ENCODE data around the gene MICOS13.

The MICOS13 gene

GRCh38 chr19:5654931-5655330, 25.4 kb downstream of the MICOS13 start:
- H3K4me1 ChIP-seq: no peaks in the 10 kb centered on the region
- no peak for DNase-seq (ENCODE audit: low spot score in 2 of 2)
- H3K4me3 ChIP-seq: no peak overlapping the region
- no peaks in the 10 kb centered on the region for H3K27me3 ChIP-seq (ENCODE audit: low read depth)
- no peaks in the 10 kb centered on the region for H3K9me3 ChIP-seq
- peaks cover 96% of the 10 kb centered on the region for H3K36me3 ChIP-seq (replicated peaks)
- in situ Hi-C loops (cut with MboI; ENCODE audit: low sequenced_read_pairs): no loop called here

- peaks cover 91% of the 10 kb centered on the region for H3K36me3 ChIP-seq (replicated peaks)
- no peaks in the 10 kb centered on the region for H3K4me1 ChIP-seq
- no peaks in the 10 kb centered on the region for H3K9me3 ChIP-seq
- in situ Hi-C loops (cut with MboI; ENCODE audit: low sequenced_read_pairs): no loop called here
- no peaks in the 10 kb centered on the region for H3K27me3 ChIP-seq (ENCODE audit: low read depth)
- no peak for DNase-seq (ENCODE audit: low spot score in 2 of 2)
- H3K4me3 ChIP-seq: no peak overlapping the region
Observed at GRCh38 chr19:5652261-5652660, 28.1 kb downstream of the MICOS13 start.

- H3K4me3 ChIP-seq: no peak overlapping the region
- H3K27me3 ChIP-seq (ENCODE audit: low read depth): no peaks in the 10 kb centered on the region
- no peaks in the 10 kb centered on the region for H3K4me1 ChIP-seq
- no peaks in the 10 kb centered on the region for H3K9me3 ChIP-seq
- in situ Hi-C loops (cut with MboI; ENCODE audit: low sequenced_read_pairs): no loop called here
- H3K36me3 ChIP-seq (replicated peaks): peaks cover 91% of the 10 kb centered on the region
- DNase-seq (ENCODE audit: low spot score in 2 of 2): no peak
Observed at GRCh38 chr19:5651361-5651760, 29.0 kb downstream of the MICOS13 start.

GRCh38 chr19:5648464-5648863, 31.9 kb downstream of the MICOS13 start:
- no peaks in the 10 kb centered on the region for H3K9me3 ChIP-seq
- no peak overlapping the region for H3K4me3 ChIP-seq
- H3K4me1 ChIP-seq: no peaks in the 10 kb centered on the region
- no peak for DNase-seq (ENCODE audit: low spot score in 2 of 2)
- peaks cover 93% of the 10 kb centered on the region for H3K36me3 ChIP-seq (replicated peaks)
- in situ Hi-C loops (cut with MboI; ENCODE audit: low sequenced_read_pairs): no loop called here
- no peaks in the 10 kb centered on the region for H3K27me3 ChIP-seq (ENCODE audit: low read depth)

- Histone ChIP-seq H3K9me3 (no peaks in the 10 kb centered on the region), H3K4me1 (no peaks in the 10 kb centered on the region), H3K27me3 (ENCODE audit: low read depth) (no peaks in the 10 kb centered on the region), H3K4me3 (no peak overlapping the region), H3K36me3 (replicated peaks) (peaks cover 90% of the 10 kb centered on the region)
- DNase-seq (ENCODE audit: low spot score in 2 of 2): no peak
- in situ Hi-C loops (cut with MboI; ENCODE audit: low sequenced_read_pairs): no loop called here
Observed at GRCh38 chr19:5646703-5647102, 33.6 kb downstream of the MICOS13 start.

GRCh38 chr19:5645409-5645808, 34.9 kb downstream of the MICOS13 start:
- in situ Hi-C loops (cut with MboI; ENCODE audit: low sequenced_read_pairs): no loop called here

GRCh38 chr19:5644037-5644436, 36.3 kb downstream of the MICOS13 start:
- Histone ChIP-seq H3K9me3 (no peaks in the 10 kb centered on the region), H3K4me3 (no peak overlapping the region), H3K36me3 (replicated peaks) (peaks cover 75% of the 10 kb centered on the region), H3K4me1 (no peaks in the 10 kb centered on the region), H3K27me3 (ENCODE audit: low read depth) (no peaks in the 10 kb centered on the region)
- in situ Hi-C loops (cut with MboI; ENCODE audit: low sequenced_read_pairs): no loop called here
- no peak for DNase-seq (ENCODE audit: low spot score in 2 of 2)

More at GRCh38 chr19:5645409-5645808, 34.9 kb downstream of the MICOS13 start:
- Histone ChIP-seq H3K9me3 (no peaks in the 10 kb centered on the region), H3K4me3 (no peak overlapping the region), H3K27me3 (ENCODE audit: low read depth) (no peaks in the 10 kb centered on the region), H3K36me3 (replicated peaks) (peaks cover 85% of the 10 kb centered on the region), H3K4me1 (no peaks in the 10 kb centered on the region)
- DNase-seq (ENCODE audit: low spot score in 2 of 2): no peak

GRCh38 chr19:5643060-5643459, 37.3 kb downstream of the MICOS13 start:
- H3K4me1 ChIP-seq: no peaks in the 10 kb centered on the region
- DNase-seq (ENCODE audit: low spot score in 2 of 2): no peak
- H3K27me3 ChIP-seq (ENCODE audit: low read depth): no peaks in the 10 kb centered on the region
- H3K9me3 ChIP-seq: no peaks in the 10 kb centered on the region
- peaks cover 70% of the 10 kb centered on the region for H3K36me3 ChIP-seq (replicated peaks)
- in situ Hi-C loops (cut with MboI; ENCODE audit: low sequenced_read_pairs): no loop called here
- H3K4me3 ChIP-seq: no peak overlapping the region

GRCh38 chr19:5642204-5642603, 38.1 kb downstream of the MICOS13 start:
- H3K4me3 ChIP-seq: no peak overlapping the region
- no peaks in the 10 kb centered on the region for H3K27me3 ChIP-seq (ENCODE audit: low read depth)
- in situ Hi-C loops (cut with MboI; ENCODE audit: low sequenced_read_pairs): no loop called here
- peaks cover 70% of the 10 kb centered on the region for H3K36me3 ChIP-seq (replicated peaks)
- DNase-seq (ENCODE audit: low spot score in 2 of 2): no peak
- H3K9me3 ChIP-seq: no peaks in the 10 kb centered on the region
- no peaks in the 10 kb centered on the region for H3K4me1 ChIP-seq

- no peaks in the 10 kb centered on the region for H3K4me1 ChIP-seq
- H3K36me3 ChIP-seq (replicated peaks): peaks cover 66% of the 10 kb centered on the region
- H3K4me3 ChIP-seq: no peak overlapping the region
- no peaks in the 10 kb centered on the region for H3K9me3 ChIP-seq
- in situ Hi-C loops (cut with MboI; ENCODE audit: low sequenced_read_pairs): no loop called here
- H3K27me3 ChIP-seq (ENCODE audit: low read depth): no peaks in the 10 kb centered on the region
- no peak for DNase-seq (ENCODE audit: low spot score in 2 of 2)
Observed at GRCh38 chr19:5641171-5641570, 39.1 kb downstream of the MICOS13 start.

GRCh38 chr19:5637971-5638370, 42.3 kb downstream of the MICOS13 start:
- Histone ChIP-seq H3K9me3 (no peaks in the 10 kb centered on the region), H3K27me3 (ENCODE audit: low read depth) (no peaks in the 10 kb centered on the region), H3K4me3 (no peak overlapping the region), H3K36me3 (replicated peaks) (peaks cover 51% of the 10 kb centered on the region), H3K4me1 (no peaks in the 10 kb centered on the region; the same call in 1 of the 2 replicates)
- in situ Hi-C loops (cut with MboI; ENCODE audit: low sequenced_read_pairs): no loop called here
- no peak for DNase-seq (ENCODE audit: low spot score in 2 of 2)

GRCh38 chr19:5635427-5635826, 44.9 kb downstream of the MICOS13 start:
- Histone ChIP-seq H3K4me1 (no peaks in the 10 kb centered on the region; the same call in 1 of the 2 replicates), H3K27me3 (ENCODE audit: low read depth) (no peaks in the 10 kb centered on the region), H3K9me3 (no peaks in the 10 kb centered on the region), H3K36me3 (replicated peaks) (peaks cover 49% of the 10 kb centered on the region), H3K4me3 (no peak overlapping the region)
- in situ Hi-C loops (cut with MboI; ENCODE audit: low sequenced_read_pairs): no loop called here
- no peak for DNase-seq (ENCODE audit: low spot score in 2 of 2)

- no peak overlapping the region for H3K4me3 ChIP-seq
- peaks cover 69% of the 10 kb centered on the region for H3K36me3 ChIP-seq (replicated peaks)
Observed at GRCh38 chr19:5632657-5633056, 47.7 kb downstream of the MICOS13 start.

GRCh38 chr19:5632241-5632612, 48.1 kb downstream of the MICOS13 start:
- no peak for DNase-seq (ENCODE audit: low spot score in 2 of 2)
- Histone ChIP-seq H3K9me3 (no peaks in the 10 kb centered on the region), H3K27me3 (ENCODE audit: low read depth) (no peaks in the 10 kb centered on the region), H3K4me1 (no peaks in the 10 kb centered on the region; the same call in 1 of the 2 replicates), H3K4me3 (no peak overlapping the region), H3K36me3 (replicated peaks) (peaks cover 69% of the 10 kb centered on the region)
- in situ Hi-C loops (cut with MboI; ENCODE audit: low sequenced_read_pairs): no loop called here

More at GRCh38 chr19:5632657-5633056, 47.7 kb downstream of the MICOS13 start:
- DNase-seq (ENCODE audit: low spot score in 2 of 2): no peak
- Histone ChIP-seq H3K9me3 (no peaks in the 10 kb centered on the region), H3K4me1 (no peaks in the 10 kb centered on the region; the same call in 1 of the 2 replicates), H3K27me3 (ENCODE audit: low read depth) (no peaks in the 10 kb centered on the region)
- in situ Hi-C loops (cut with MboI; ENCODE audit: low sequenced_read_pairs): no loop called here

- Histone ChIP-seq H3K9me3 (no peaks in the 10 kb centered on the region), H3K27me3 (ENCODE audit: low read depth) (no peaks in the 10 kb centered on the region), H3K36me3 (replicated peaks) (peaks cover 72% of the 10 kb centered on the region), H3K4me1 (no peaks in the 10 kb centered on the region; the same call in 1 of the 2 replicates), H3K4me3 (no peak overlapping the region)
- in situ Hi-C loops (cut with MboI; ENCODE audit: low sequenced_read_pairs): no loop called here
- no peak for DNase-seq (ENCODE audit: low spot score in 2 of 2)
Observed at GRCh38 chr19:5631567-5632240, 48.6 kb downstream of the MICOS13 start.

All from HAP-1 (cell line).